Measurements from ENCODE around the gene CTDSPL.
"Not testable (repeated sequence)": the region's sequence is repeated elsewhere in the genome, so short reads cannot be mapped to it uniquely, and the experiment has no call there.

Gene CTDSPL, protein sequence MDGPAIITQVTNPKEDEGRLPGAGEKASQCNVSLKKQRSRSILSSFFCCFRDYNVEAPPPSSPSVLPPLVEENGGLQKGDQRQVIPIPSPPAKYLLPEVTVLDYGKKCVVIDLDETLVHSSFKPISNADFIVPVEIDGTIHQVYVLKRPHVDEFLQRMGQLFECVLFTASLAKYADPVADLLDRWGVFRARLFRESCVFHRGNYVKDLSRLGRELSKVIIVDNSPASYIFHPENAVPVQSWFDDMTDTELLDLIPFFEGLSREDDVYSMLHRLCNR

DNA sequence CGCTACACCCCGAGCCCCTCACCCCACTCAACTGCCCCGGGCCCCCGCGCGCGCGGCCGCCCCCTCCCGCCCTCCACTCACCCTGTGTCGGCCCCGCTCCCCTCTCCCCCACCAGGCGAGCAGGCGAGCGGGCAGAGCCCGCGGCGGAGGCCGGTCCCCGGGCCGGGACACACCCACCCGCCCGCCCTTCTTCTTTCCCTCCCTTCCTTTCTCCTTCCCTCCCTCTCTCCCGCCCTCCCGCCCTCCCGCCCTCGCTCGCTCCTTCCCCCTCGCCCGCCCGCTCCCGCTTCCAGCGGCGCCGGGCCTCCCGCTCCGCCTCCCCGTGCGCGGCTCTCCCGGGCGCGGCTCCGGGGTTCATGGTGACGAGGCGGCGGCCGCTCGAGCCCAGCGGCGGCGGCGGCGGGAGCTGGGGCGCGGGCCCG lies at the start of gene CTDSPL:
TSS of gene CTDSPL (plus strand) at position 261 of the 422 bp plus-strand sequence. CDS start 320 bp downstream, outside the sequence.
- no peak for DNase-seq

DNA sequence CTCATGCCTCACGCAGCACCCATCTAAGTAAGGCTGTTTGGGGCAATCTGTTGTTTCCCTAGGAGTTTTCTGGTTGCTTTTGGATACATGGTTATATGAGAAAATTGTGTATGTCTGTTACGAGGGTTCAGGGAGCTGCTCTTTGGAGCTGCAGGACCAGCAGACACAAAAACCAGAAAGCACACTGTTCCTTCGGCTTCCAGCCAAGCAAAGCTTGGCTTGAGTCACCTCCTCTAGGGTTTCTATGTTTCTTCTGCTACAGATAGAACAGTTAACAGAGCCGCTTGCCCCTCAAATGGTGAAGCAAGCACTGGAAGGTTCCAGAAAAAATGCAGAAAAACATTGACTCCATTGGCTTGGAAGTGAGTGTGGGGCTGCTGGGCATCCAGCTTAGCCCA lies 49.2 kb upstream of the CTDSPL start:
- DNase-seq: no peak

DNA sequence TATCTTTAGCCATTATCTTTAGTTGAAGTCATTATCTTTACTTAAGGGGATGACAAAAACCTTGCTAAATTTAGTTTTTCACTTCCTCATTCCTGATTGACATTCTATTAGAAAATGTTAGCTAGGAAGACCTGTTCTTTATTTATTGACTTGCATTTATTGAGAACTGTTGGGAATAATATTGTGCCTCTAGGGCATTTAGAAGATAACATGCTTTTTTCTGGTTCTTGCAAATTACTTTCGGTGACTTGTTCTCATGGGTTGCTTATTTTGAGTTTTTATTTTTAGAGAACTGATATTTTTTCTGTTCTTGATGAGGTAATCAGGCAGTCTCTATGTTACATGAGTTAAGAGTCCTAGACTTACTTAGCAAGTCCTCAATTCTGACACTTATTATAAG lies 48.3 kb upstream of the CTDSPL start:
- DNase-seq: no peak

DNA sequence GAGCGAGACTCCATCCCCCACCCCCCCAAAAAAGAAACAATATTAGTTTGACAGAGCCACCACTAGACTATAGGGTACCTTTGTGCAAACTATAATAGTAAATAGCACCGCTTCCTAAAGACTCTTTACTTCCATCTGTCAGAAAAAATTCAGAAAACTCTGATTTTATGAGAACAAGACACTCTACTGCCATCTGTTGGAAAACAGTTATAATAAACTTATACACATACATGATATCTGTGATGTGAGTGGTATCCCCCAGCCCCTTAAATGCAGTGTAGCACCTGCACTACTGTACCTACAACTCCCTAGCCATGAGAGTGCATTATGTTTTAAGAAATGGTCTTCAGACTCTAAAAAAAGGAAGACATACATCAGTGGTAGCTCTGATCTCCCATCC lies 47.1 kb upstream of the CTDSPL start:
- no peak for DNase-seq

DNA sequence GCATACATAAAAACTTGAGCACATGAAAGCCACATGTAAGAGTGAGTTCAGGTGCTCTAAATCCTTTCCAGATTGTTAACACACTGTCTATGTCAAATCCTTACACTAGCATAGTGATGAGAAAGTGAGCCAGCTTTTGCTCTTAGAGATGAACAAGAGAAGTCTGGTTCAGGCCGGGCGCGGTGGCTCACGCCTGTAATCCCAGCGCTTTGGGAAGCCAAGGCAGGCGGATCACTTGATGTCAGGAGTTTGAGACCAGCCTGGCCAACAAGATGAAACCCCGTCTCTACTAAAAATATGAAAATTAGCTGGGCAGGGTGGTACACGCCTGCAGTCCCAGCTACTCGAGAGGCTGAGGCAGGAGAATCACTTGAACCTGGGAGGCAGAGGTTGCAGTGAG lies 46.5 kb upstream of the CTDSPL start:
- not testable (repeated sequence) for DNase-seq

DNA sequence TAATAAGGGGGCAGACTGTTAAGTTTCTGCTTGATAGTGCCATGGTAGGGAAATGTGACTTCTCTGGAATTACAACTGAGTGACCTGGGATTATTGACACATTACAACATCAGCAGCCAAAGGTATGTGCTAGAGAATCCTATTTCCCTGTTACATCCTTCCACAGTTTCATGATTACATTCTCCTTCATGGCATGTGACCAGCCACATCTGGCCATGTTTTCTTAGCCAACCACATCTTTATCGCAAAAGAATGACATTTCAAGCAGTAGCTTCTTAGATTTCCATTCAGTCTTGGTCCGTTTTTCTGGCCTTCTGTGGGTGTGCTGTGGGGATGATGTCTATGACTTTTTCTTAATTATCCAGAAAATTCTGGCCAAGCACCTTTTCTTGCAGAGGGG lies 45.4 kb upstream of the CTDSPL start:
- no peak for DNase-seq

DNA sequence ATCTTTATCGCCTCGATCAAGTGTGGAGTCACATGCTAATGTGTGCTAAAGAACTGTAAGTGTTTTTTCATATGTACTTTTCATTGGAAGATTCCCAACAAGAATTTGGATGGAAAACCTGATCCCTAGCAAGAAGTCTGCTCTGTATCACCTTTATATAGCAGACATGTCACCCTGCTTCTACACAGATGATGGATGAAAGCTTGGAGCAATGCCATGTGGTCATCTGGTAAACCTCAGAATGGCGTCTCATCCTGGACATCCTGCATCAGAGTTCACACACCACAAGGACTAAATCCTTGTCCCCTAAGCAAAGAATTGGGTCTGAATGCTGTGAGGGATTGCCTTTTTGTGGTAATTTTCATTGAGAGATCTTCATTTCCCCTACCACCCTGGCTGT lies 42.1 kb upstream of the CTDSPL start:
- no peak for DNase-seq

DNA sequence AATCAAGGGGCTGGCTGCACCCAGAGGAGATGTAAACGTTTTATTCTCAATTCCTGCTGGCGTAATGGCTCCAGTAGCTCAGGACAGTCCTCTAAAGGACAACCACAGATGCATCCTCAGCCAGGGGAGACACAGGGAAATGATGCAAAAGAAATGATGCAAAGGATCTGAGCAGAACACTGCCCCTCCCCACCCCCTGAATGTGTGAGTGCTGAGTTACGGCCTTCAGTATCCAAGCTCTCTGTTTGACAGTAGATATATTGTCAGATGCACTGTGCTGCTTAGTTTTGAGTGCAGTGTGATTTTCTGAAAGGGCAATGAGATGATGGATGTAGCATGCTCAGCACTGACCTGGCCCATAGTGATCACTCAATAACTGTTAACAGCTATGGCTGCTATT lies 41.4 kb upstream of the CTDSPL start:
- no peak for DNase-seq

DNA sequence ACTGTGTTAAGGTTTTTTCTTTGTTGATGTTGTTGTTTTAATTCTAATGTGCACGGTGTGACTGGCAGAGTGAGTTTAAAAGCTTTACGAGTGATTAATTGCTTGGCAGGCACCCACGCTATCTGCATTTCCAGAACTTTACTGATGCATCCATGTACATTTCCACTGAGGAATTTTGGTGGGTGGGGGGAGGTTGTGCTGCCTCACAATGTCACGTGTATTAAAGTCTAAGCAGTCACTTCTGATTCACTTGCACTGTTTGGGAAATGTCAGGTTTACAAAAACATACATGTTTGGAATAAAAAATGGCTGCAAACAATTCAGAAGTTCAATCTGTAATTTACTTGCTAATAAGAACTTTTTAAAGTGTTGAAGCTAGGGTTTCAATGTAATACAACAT lies 38.5 kb upstream of the CTDSPL start:
- DNase-seq: no peak

DNA sequence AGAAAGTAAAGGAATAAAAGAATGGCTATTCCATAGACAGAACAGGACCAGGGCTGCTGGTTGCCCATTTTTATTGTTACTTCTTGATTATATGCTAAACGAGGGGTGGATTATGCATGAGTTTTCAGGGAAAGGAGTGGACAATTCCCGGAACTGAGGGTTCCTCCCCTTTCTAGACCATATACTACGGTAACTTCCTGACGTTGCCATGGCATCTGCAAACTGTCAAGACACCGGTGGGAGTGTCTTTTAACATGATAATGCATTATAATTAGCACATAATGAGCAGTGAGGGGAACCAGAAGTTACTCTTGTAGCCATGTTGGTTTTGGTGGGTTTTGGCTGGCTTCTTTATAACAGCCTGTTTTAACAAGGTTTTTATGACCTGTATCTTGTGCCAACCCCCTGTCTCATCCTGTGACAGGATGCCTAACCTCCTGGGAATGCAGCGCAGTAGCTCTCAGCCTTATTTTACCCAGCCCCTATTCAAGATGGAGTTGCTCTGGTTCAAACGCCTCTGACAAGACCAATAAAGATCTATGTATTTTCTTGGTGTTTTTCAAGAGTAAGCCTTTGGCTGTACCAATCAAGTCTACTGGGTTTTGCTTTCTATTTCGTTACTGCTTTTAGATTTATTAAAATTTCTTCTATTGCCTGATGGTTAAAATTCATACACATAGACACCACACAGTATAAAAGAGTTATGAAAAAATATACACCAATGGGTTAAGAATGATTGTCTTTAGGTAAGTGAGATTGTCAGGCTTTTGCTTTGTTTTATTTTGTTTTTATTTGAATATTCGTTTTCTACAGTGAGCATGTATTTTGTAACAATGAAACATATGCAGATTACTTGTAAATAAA lies 37.4 kb upstream of the CTDSPL start:
- no peak for DNase-seq

DNA sequence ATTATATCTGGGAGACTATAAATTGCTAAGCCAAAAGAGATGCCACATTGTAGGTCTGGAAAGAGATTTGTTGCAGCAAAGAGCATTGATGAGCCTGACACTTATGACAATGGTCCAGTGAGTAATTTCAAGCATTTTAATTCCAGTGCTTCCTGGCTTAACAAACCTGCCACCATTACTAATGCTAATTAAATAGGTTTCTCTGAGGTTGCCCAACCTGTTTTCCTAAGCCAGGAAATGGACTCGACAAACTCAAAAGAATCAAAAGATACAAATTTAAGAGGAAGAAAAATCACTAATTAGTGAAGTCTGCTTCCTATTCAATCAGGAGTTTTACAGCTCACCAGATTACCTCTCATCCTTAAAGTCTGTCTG lies 36.7 kb upstream of the CTDSPL start:
- DNase-seq: no peak

DNA sequence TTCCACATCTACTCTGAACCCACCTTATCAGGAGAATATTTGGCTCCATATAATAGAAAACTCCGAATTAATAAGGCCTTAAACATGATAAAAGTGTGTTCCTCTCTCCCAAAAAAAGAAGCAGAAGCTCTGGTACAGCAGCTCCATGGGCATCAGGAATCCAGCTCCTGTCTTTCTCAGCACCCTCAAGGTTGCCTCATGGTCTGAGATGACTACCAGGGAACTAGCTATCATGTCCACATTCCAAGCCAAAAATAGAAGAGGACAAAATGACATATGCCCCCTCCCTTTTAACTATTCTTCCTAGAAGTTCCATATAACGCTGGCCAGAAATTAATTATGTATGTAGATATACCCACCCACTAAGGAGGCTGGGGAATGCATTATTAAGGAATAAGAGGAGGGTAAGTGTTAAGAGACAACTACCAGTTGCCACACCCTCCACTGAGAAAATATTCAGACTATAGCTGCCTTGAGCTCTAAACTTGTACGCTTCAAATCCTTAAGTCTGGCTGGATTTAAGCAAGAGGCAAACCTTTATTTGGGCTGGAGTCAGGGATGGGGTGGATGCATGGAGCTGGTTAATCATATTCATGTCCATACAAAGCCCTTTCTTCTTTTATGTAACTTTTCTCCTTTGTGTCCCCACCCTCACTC lies 35.8 kb upstream of the CTDSPL start:
- DNase-seq: no peak

DNA sequence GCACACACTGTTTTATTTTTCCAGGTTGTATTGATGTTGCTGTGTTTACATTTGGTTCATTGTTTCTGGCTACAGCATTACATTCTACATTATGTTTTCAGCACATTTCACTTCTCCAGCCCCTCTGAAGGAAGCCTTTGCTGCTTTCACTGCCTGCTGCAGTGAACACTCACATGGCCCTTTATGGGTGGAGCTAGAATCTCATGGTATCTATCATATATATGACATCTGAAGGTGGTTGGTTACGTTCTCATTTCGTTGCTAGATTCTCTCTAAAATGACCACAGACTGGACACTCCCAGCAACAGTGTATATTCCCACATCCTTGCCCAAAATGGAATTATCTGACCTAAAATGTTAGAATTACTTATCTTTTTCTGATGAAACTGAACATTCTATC lies 35.2 kb upstream of the CTDSPL start:
- no peak for DNase-seq

DNA sequence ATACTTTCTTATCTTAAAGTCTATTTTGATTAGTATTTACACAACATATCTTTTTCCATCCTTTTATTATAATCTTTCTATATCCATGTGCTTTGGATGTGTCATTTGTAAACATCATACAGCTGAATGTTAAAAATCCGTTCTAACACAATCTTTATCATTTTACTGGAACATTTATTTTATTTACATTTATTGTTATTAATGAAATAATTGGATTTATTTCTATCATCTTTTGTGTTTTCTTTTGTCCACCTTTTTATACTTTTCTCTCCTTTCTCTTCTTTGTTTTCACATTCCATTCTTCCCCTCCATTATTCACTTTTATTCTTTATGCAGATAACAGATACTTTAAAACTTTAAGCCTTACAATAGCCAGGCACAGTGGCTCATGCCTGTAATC lies 34.7 kb upstream of the CTDSPL start:
- no peak for DNase-seq

DNA sequence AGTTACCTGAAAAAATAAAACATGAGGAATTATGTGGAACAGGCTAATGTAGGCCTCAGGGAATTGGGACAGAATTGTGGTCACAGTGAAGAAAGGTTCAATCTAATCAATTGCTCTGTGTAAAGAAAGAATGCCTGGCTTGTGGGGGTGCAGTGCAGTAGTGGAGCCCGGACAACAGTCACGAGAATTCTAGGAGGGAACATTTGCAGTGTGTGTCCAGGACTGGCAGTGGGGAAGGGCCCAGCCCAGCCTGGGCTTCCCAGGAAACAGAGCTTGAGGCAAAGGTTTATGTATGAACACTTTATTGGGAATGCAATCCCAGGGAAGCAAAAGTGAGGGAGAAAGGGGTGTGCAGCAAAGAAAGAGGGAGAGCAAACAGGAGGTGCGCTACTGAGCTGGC lies 29.2 kb upstream of the CTDSPL start:
- no peak for DNase-seq

DNA sequence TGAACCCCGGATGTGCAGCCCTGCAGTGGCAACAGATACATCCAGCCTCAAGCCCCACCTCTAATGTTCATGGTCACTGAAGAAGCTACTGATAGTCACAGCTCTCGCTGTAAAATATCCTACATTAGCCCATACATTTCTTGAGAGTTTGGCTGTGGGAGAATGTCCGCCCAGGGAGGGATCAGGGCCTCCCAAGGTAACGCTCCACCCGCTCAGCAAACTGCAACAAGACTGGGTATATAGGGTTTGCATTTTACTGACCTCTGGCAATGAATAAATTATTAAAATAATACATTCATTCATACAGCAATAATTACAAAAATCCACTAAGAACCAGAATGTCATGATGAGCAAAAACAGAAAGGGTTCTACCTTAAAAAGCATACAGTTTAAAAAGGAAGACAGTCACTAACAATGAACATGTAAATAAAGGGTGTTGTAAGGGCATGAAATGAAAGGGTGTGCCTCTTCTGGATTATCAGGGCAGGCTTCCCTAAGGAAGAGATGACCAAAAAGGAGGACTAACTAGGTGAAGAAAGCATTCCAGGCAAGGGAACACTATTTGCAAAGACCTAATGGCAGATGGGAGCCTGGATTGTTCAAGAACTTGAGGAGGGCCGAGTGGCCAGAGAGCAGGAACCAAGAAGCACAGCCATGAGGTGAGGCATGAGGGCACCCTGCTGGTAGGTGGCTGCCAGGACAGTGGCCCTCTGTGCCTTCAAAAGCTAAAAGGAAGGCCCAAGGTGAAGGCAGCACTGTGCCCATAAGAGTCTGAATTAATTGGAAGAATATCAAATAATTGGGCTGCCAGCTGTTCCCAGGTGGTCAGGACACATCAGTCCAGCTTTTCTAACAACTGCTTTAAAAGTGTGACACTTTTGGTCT lies 28.1 kb upstream of the CTDSPL start:
- DNase-seq: no peak

DNA sequence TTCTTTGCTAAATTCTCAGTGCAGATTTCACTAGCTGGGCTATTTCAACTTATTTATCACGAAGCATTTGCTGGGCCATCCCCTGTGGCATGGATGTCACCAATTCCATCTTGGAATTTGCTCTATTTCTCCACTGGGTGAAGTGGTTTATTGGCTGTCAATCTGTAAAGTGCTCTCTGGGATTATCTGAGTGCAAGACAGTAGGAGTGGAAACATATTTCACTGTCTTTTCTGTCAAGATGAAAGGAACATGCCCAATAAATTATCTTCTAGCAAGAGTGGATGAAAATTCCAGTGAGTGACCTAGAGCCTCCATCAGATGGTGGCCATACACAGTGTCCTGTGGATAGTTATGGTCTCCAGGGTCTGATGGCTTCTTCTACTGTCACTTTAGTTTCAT lies 25.1 kb upstream of the CTDSPL start:
- DNase-seq: no peak

DNA sequence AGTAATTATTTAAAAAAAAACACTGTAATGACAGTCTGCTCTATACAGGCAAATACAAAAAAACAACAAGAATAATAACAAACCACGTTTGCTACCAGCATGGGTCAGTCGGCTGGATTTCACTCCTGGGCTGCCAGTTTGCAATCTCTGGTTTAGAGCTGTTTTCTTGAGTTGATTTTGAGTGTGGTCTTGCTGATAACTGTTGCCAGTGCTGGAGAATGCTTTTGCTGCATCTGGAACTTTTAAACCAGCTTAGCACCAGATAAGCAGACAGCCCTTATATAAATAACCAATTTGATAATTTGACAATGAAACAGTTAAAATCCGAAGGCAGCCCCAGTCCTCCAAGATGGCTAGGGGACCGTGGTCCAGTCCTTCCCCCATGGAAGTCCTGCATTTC lies 14.0 kb upstream of the CTDSPL start:
- DNase-seq: no peak

DNA sequence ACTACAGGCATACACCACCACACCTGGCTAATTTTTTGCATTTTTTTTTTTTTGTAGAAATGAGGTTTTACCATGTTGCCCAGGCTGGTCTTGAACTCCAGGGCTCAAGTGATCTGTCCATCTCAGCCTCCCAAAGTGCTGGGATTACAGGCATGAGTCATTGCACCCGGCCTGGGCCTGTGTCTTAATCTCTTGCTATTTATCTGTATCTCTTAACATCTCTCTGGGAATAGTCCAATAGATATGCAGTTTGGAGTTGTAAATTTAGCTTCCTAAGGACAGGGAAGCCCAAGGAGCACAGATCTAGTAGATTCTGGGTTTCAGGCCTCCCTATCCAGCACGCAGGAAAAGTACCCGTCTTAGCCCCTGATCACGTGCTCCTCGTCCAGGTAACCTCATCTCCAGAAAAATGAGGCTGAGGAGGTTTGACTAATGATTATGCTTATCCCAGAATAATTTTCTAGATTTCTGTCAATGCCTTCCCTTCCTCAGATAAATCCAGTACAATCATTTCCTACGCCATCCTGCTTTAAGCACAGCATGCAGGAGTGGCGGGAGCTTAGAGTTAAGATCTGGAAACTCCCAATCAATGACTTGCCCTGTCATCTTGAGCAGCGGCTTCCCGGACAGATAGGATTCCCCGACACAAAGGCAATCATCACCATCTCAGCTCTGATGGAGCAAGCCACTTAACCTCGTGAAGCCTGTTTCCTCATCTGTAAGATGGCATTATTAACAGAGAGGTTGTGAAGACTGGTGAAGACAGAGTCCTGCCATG lies 12.3 kb upstream of the CTDSPL start:
- DNase-seq: no peak

DNA sequence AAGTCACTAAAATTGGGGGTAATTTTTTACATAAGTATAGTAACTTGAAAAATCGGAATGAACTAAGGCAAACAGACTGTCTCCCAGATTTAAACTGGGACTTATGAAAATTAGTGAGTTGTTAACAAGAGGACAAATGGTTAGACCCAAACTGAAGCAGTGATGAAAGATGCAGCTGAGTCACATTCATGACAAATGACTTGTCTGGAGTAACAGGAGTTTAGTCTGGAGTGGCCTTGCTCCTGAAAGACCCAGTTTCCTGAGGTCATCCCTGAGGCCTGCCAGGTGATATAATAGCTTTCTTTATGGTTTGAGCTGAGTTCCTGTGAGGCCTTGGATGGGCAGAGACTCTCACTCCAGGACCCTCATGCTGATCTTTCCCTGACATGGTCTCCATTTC lies 9.6 kb upstream of the CTDSPL start:
- no peak for DNase-seq

DNA sequence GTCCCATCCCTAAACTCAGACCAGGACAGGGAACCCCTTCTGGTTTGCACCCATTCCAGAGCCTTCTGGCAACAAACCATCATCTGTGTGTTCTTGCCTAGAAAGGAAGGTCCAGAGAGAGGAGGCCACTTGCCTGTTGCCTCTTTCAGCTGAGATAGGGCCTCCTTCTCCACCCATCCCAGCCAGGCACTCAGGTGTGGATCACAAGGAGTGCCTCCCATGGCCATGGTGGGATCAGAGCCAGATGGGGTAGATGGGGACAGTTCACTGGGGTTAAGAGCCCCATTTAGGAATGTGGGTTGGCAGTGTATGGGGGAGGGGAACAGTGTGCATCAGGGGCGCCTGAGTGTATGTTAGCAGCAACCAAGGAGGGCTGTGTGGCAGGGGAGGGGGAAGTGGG lies 8.9 kb upstream of the CTDSPL start:
- no peak for DNase-seq
